ENCODE data around the gene ZC3HAV1L. TPM values are rescaled to one million over a fixed set of nuclear protein-coding genes. Genes with fewer than 3 reads are reported as not detected.

The ZC3HAV1L gene, protein sequence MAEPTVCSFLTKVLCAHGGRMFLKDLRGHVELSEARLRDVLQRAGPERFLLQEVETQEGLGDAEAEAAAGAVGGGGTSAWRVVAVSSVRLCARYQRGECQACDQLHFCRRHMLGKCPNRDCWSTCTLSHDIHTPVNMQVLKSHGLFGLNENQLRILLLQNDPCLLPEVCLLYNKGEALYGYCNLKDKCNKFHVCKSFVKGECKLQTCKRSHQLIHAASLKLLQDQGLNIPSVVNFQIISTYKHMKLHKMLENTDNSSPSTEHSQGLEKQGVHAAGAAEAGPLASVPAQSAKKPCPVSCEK
- total RNA-seq (10 to 100 TPM; 21.3 to 46.4 (median 25.2) TPM), polyA plus RNA-seq (1 to 10 TPM; 2.6 to 7.0 TPM)
- long read RNA-seq, donor 1, result 0 reads
- long read RNA-seq, donor 2, partial matches to known transcripts, result 6 of 6 reads
- long read RNA-seq, donor 2, other reads (novel, unspliced or antisense), result 0 of 6 reads
- long read RNA-seq, donor 3, partial matches to known transcripts, result 0 of 3 reads
- long read RNA-seq, donor 3, other reads (novel, unspliced or antisense), result 3 of 3 reads

DNA sequence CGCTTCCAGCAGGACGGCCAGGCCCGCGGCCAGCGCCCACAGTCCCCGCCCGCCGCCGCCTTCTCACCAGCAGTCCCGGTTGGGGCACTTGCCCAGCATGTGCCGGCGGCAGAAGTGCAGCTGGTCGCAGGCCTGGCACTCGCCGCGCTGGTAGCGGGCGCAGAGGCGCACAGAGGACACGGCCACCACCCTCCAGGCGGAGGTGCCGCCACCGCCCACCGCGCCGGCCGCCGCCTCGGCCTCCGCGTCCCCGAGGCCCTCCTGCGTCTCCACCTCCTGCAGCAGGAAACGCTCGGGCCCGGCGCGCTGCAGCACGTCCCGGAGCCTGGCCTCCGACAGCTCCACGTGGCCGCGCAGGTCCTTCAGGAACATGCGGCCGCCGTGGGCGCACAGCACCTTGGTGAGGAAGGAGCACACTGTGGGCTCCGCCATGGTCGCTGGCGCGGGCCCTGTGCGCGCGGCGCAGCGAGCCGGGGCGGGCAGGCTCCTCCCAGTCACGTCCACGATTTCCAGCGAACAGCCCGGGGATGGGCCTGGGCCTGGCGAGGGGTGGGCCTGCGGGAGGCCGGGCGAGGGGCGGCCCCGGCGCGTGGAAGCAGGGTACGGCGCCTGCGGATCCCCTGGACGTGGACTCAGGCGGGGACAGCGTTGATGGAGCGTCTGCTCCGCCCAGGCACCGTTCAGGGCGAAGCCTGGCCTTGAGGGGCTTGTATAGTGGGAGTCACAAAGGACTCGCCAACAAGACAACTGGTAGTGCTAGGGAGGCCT, at the start of gene ZC3HAV1L:
TSS of gene ZC3HAV1L (minus strand) at position 457 of the 768 bp plus-strand sequence. CDS start at position 432, 25 bp downstream.
- H3K36me3 ChIP-seq, result no peaks in the 10 kb centered on the region
- H3K27ac ChIP-seq, result peak within 1 kb of the TSS; percentile 67 to 83
- no peaks in the 10 kb centered on the region for H3K9me3 ChIP-seq
- H3K4me1 ChIP-seq (ENCODE audit: insufficient read depth), result peaks cover 2% of the 10 kb centered on the region
- H3K4me3 ChIP-seq, result peak within 1 kb of the TSS; percentile 76
- DNase-seq, result peak; percentile 64 to 85 (median 78)
- WGBS, 3 donors, result 0 to 1% (median 0%) methylated on average over 52 to 82 of the region's 82 CpGs
- no peaks in the 10 kb centered on the region for H3K27me3 ChIP-seq
- TF ChIP-seq EP300 (IDR thresholded peaks at IDR 0.05) (no peak), POLR2A (IDR thresholded peaks at IDR 0.05) (no peak)
- TF ChIP-seq, protein P1, sequence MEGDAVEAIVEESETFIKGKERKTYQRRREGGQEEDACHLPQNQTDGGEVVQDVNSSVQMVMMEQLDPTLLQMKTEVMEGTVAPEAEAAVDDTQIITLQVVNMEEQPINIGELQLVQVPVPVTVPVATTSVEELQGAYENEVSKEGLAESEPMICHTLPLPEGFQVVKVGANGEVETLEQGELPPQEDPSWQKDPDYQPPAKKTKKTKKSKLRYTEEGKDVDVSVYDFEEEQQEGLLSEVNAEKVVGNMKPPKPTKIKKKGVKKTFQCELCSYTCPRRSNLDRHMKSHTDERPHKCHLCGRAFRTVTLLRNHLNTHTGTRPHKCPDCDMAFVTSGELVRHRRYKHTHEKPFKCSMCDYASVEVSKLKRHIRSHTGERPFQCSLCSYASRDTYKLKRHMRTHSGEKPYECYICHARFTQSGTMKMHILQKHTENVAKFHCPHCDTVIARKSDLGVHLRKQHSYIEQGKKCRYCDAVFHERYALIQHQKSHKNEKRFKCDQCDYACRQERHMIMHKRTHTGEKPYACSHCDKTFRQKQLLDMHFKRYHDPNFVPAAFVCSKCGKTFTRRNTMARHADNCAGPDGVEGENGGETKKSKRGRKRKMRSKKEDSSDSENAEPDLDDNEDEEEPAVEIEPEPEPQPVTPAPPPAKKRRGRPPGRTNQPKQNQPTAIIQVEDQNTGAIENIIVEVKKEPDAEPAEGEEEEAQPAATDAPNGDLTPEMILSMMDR (IDR thresholded peaks at IDR 0.05), result no peak
- intact Hi-C loops (cut with DNase I), result loop anchor here in 1 of 4 donors (5.0 kb wide), 1 partner anchor 148 kb away; no protein-coding TSS in a partner anchor

DNA sequence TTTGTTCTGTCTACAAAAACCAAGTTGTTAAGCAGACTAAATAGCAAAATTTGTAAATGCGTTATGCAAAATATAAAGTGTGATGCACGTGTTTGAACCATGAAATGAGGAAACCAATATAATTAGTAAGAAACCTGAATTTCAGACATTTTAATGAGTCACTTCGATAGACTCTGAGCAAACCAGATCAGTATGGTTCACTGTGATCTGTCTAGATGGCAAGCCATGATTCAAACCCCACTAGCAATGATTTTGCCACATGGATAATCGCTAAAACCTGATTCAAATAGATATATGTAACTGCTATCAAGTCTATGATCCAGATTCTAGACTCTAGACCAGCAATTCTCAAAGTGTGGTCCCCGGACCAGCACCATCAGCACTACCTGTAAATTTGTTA, 48.9 kb upstream of the ZC3HAV1L start:
- WGBS, 3 donors, result 93 to 94% (median 93%) methylated on average over 5 of the region's 5 CpGs
- H3K27me3 ChIP-seq, result no peaks in the 10 kb centered on the region
- intact Hi-C loops (cut with DNase I), result no loop called here
- H3K9me3 ChIP-seq, result peaks cover 0 to 11% of the 10 kb centered on the region in 2 donors
- TF ChIP-seq, protein P1 (IDR thresholded peaks at IDR 0.05), result no peak
- no peak overlapping the region for H3K27ac ChIP-seq
- no peaks in the 10 kb centered on the region for H3K36me3 ChIP-seq
- DNase-seq, result no peak
- peaks cover 2% of the 10 kb centered on the region for H3K4me1 ChIP-seq (ENCODE audit: insufficient read depth)
- no peak overlapping the region for H3K4me3 ChIP-seq

DNA sequence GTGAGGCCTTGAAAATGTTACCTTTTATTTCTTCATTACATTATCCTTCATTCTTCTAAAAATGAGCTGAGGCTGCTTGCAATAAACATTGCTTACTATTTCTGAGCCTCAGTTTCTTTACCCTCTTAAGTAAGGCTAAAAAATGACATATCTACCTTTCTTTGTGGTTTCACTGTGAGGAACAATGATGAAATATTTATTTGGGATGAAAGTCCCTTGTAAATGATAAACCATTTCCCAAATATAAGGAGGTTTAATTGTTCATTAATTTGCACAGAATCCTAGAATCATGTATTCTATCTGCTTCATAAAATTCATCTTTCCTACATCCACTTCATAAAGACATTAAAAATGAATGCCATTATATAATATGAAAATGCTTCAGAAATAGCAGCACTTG, 45.7 kb upstream of the ZC3HAV1L start:
- Histone ChIP-seq H3K36me3 (no peaks in the 10 kb centered on the region), H3K9me3 (peaks cover 0 to 2% of the 10 kb centered on the region in 2 donors), H3K27me3 (no peaks in the 10 kb centered on the region), H3K4me3 (no peak overlapping the region), H3K27ac (no peak overlapping the region), H3K4me1 (ENCODE audit: insufficient read depth) (peaks cover 2% of the 10 kb centered on the region)
- TF ChIP-seq EP300 (IDR thresholded peaks at IDR 0.05) (no peak), POLR2A (IDR thresholded peaks at IDR 0.05) (no peak)
- TF ChIP-seq, protein P1 (IDR thresholded peaks at IDR 0.05), result no peak
- no peak for DNase-seq
- intact Hi-C loops (cut with DNase I), result no loop called here

DNA sequence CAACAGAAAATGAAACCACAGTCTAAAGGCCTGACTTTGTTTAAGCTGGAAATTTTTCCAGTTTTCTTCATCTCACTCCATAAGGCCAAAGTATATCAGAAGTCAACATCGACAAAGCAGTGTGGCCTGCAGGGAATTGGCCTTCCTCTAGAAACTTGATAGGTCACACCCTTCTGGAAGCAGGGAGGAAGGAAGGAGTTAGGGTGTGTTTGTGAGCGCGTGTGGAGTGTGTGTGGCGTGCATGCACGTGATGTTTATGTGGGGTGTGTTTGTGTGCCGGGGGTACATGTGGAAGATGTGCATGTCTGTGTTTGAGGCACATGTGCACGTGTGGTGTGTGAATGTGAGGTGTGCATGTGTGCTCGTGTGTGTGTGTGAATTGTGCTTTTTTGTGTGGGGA, 45.1 kb upstream of the ZC3HAV1L start:
- Histone ChIP-seq H3K27me3 (no peaks in the 10 kb centered on the region), H3K27ac (no peak overlapping the region), H3K4me1 (ENCODE audit: insufficient read depth) (peaks cover 2% of the 10 kb centered on the region), H3K36me3 (no peaks in the 10 kb centered on the region), H3K4me3 (no peak overlapping the region), H3K9me3 (no peaks in the 10 kb centered on the region)
- intact Hi-C loops (cut with DNase I), result no loop called here
- WGBS, 3 donors, result 82 to 85% (median 82%) methylated on average over 8 of the region's 8 CpGs
- no peak for DNase-seq
- TF ChIP-seq EP300 (IDR thresholded peaks at IDR 0.05), result no peak
- TF ChIP-seq POLR2A (IDR thresholded peaks at IDR 0.05), result no peak
- TF ChIP-seq, protein P1 (IDR thresholded peaks at IDR 0.05), result no peak
